GM21381 (cell line): ENCODE results near the gene FAM117A.
"Not testable (repeated sequence)": the region's sequence is repeated elsewhere in the genome, so short reads cannot be mapped to it uniquely, and the experiment has no call there.

Experiments used
- ATAC-seq: cut with Tn5 transposase; IDR thresholded peaks from one replicate; pipeline ENCODE4 v1.9.1; 2021; ENCODE audit warnings: mild to moderate bottlenecking, moderate library complexity; ENCODE audit not compliant: unreplicated experiment

FAM117A gene

GRCh38 chr17:49764559-49765180 lies 739 bp upstream of the FAM117A start:
- no peak for ATAC-seq

GRCh38 chr17:49762151-49762941 lies 1.6 kb downstream of the FAM117A start:
- ATAC-seq, result no peak

GRCh38 chr17:49760932-49761558 lies 2.9 kb downstream of the FAM117A start:
- no peak for ATAC-seq

- no peak for ATAC-seq
These were observed 3.6 kb downstream of the FAM117A start for GRCh38 chr17:49760296-49760695.

- no peak for ATAC-seq
These were observed 4.7 kb downstream of the FAM117A start for GRCh38 chr17:49759203-49759602.

- not testable (repeated sequence) for ATAC-seq
These were observed 5.4 kb downstream of the FAM117A start for GRCh38 chr17:49758464-49759010.

GRCh38 chr17:49757151-49757777 lies 6.7 kb downstream of the FAM117A start:
- no peak for ATAC-seq

GRCh38 chr17:49756323-49757150 lies 7.4 kb downstream of the FAM117A start:
- no peak for ATAC-seq

- no peak for ATAC-seq
These were observed 8.2 kb downstream of the FAM117A start for GRCh38 chr17:49755663-49756283.

GRCh38 chr17:49753959-49754391 lies 10.0 kb downstream of the FAM117A start:
- ATAC-seq, result no peak

GRCh38 chr17:49752508-49752907 lies 11.4 kb downstream of the FAM117A start:
- ATAC-seq, result no peak

- no peak for ATAC-seq
These were observed 14.2 kb downstream of the FAM117A start for GRCh38 chr17:49749730-49750129.

GRCh38 chr17:49748791-49749190 lies 15.1 kb downstream of the FAM117A start:
- ATAC-seq, result peak; percentile 72

- ATAC-seq, result no peak
These were observed 15.7 kb downstream of the FAM117A start for GRCh38 chr17:49748223-49748622.

GRCh38 chr17:49747632-49748031 lies 16.3 kb downstream of the FAM117A start:
- ATAC-seq, result no peak

- ATAC-seq, result peak; percentile 60
These were observed 17.0 kb downstream of the FAM117A start for GRCh38 chr17:49746791-49747490.

GRCh38 chr17:49745175-49746139 lies 18.5 kb downstream of the FAM117A start:
- no peak for ATAC-seq

GRCh38 chr17:49742166-49742638 lies 21.7 kb downstream of the FAM117A start:
- no peak for ATAC-seq
